ENCODE measurements around the gene CITED2.

CITED2 gene

GRCh38 chr6:139386404-139386803, 12.0 kb upstream of the CITED2 start:
- no peak for DNase-seq (ENCODE audit: extremely low read depth in 1 of 2, low read depth in 1 of 2)

GRCh38 chr6:139381216-139381865, 6.9 kb upstream of the CITED2 start:
- no peak for DNase-seq (ENCODE audit: extremely low read depth in 1 of 2, low read depth in 1 of 2)

DNA sequence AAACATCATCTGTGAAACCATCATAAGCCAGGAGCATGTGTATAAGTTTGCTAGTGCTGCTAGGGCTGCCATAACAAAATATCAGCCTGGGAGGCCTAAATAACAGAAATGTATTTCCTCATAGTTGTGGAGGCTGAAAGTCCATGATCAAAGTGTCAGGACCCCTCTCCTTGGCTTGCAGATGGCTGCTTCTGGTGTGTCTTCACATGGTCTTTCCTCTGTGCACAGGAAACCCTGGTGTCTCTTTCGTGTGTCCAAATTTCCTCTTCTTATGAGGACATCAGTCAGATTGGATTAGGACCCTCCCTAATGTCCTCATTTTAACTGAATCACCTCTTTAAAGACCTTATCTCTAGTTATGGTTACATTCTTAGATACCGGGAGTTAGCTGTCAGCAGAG, 6.2 kb upstream of the CITED2 start:
- DNase-seq (ENCODE audit: extremely low read depth in 1 of 2, low read depth in 1 of 2), result no peak

GRCh38 chr6:139380168-139380567, 5.7 kb upstream of the CITED2 start:
- DNase-seq (ENCODE audit: extremely low read depth in 1 of 2, low read depth in 1 of 2), result no peak

DNA sequence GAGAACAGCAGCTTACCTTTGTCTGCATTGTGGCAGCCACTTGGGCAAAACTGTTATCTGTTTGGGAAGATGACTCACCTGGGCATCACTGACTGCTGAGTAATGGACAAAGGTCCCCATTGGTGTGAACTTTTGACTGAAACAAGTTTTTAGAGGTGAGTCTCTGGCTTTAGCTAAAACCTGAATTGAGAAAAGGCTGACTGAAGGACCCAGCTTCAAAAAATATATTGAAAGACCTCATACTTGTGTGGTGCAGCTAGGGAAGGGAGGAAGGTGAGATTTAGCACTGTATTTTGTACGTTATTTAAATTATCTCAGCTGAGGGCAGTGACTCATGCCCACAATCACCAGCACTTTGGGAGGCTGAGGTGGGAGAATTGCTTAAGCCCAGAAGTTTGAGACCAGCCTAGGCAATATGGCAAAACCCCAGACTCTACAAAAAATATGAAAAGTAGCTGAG, 4.5 kb upstream of the CITED2 start:
- peak in 1 of 2 donors; percentile 28 for DNase-seq (ENCODE audit: extremely low read depth in 1 of 2, low read depth in 1 of 2)

- no peak for DNase-seq (ENCODE audit: extremely low read depth in 1 of 2, low read depth in 1 of 2)
Observed at GRCh38 chr6:139378226-139378625, 3.8 kb upstream of the CITED2 start.

DNA sequence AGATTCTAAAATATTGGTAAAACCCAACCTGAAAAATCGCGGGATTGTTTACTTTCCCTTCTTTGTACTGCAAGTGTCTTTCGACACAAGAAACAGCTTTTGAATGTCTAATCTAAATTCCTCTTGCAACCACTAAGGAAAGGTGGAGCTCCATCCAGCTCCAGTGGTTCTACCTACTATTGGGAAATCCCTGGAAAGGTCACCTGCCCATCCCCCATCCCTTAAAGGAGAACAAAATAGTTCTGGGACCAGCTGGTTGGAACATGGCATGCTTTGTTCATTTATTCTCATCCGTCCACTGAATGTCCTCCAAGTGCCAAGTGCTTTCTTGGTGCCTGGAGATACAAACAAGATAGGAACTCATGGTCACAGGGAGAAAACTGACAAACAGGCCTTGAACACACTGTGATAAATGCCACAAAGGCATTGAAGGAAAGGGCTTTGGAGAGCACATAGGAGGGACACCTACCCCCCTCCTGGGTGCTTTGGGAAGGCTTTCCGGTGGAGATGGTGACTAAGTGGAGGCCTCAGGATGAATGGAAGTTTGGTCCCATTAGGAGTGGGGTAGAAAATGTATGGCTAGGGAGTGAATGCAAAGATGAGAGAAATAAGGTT, 2.3 kb upstream of the CITED2 start:
- DNase-seq (ENCODE audit: extremely low read depth in 1 of 2, low read depth in 1 of 2), result no peak

- no peak for DNase-seq (ENCODE audit: extremely low read depth in 1 of 2, low read depth in 1 of 2)
Observed at GRCh38 chr6:139376017-139376330, 1.5 kb upstream of the CITED2 start.

- DNase-seq (ENCODE audit: extremely low read depth in 1 of 2, low read depth in 1 of 2), result peak; percentile 67 to 68
Observed at GRCh38 chr6:139375226-139376016, 973 bp upstream of the CITED2 start.

DNA sequence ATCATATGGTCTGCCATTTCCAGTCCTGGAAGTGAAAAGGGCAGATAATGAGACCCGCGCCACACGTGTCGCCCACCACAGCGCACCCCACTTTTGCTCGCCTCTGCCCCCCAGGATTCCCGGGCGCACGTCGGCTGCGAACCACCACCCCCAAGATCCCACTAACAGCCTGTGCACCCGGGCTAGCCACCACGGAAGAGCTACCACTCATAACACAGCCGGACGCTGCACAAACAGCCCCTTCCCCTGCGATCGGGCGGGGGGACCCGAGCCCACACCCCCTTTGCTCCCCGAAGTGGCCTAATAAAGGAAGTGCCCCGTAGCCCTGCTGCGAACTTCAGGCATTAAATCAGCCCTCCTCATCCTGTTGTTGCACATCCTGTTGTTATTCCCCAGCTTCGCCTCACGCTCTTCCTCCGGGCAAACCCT, 506 bp downstream of the CITED2 start:
- no peak for DNase-seq (ENCODE audit: extremely low read depth in 1 of 2, low read depth in 1 of 2)

GRCh38 chr6:139373154-139373927, 1.1 kb downstream of the CITED2 start:
- peak; percentile 52 to 57 for DNase-seq (ENCODE audit: extremely low read depth in 1 of 2, low read depth in 1 of 2)

DNA sequence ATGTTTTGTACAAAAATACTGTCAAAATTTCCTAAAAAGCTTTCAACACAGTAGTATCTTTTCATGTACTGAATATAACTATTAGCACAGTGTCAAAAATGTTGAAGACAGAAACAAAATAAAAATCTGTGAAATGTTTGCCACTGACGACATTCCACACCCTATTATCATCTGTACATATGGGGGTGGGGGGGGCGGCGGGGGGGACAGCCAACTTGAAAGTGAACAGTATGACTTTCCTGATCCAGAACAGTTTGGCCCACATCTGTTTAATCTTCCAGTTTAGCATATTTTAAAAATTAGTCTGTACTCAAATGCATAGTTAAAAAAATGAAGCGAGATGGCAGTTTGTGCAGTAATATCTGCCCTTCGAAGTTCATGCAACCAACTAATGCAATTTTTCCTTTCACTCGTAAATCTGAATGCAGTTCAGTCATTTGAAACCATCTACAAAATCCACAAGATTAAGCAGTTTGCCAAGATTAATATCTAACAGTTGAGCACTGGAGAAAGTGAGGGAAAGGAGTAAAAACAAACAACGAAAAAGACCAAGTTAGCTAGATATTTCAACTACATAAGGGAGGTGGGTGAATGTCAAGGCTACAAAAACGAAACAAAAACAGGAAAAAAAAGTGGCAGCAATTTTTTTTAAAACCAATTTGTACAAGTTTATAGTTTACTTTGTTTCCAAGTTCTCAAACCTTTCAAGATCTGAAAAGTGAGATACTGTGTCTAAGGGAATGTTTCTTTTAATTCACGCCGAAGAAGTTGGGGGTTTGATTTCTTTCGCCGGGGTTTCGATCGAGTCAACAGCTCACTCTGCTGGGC, 1.9 kb downstream of the CITED2 start:
- no peak for DNase-seq (ENCODE audit: extremely low read depth in 1 of 2, low read depth in 1 of 2)

DNA sequence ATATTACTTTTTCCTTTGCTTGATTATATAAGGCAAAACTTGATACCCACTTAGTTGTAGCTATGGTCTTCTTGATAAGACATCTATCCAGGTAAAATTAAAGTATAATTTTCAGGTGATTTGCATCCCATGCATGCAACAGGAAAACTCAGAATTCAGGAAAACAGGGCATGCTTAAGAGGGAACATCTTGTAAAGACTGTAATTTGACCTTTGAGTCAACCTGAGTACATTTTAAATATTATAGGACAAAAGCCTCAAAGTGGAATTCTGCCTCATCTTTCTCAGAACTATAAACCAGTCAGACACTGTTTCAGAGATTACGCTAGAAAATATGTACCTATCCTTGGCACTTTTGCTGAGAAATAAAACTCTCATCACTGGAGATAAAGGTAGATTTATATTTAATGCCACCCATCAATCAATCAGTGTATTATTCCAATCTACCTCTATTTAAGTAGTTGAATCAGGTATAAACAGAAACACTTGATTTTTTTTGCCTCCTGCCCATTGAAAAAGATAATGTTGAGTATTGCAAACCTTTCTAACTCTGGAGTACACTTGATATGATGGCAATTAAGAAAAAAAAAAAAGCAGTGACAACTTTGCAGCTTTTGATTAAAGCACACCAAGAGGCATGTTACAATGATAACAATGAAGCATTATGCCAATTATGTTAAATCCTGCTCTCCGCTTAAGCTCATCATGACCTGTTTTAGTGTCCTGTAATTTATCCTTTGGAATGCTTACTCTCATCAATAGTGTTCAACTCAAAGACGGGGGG, 2.8 kb downstream of the CITED2 start:
- DNase-seq (ENCODE audit: extremely low read depth in 1 of 2, low read depth in 1 of 2), result no peak

- no peak for DNase-seq (ENCODE audit: extremely low read depth in 1 of 2, low read depth in 1 of 2)
Observed at GRCh38 chr6:139370999-139371345, 3.5 kb downstream of the CITED2 start.

DNA sequence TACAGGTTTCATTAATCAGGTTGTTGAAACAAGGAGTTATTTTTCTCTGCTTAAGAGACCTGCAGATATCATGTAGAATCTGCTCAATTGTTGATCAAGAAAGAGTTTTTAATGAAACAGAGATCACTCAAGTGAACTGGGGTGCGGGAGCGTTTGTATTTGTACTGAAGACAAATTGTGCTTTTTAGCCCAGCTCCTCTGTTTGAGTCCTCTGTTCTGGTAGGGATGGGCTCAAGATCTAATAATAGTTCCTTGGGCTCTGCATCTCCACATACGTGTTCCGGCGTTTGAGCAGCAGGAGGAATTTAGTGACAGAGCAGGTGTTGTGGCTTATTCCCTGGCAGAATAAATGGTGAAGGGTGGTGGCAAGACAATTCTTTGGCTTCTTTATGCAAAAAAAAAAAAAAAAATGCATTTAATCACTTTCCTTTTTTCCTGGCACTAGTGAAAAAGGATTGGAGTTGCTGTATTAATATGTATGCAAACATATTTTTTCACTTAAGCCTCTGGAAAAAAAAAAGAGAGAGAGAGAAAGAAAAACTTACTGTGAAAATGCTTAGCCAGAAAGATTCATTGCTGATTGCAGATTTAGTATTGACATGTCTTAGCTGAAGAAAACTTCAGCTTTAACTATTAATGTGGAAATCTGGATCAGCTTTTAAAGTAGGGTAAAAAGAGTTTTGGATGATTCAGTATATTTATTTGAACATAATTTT, 4.0 kb downstream of the CITED2 start:
- DNase-seq (ENCODE audit: extremely low read depth in 1 of 2, low read depth in 1 of 2), result no peak

- no peak for DNase-seq (ENCODE audit: extremely low read depth in 1 of 2, low read depth in 1 of 2)
Observed at GRCh38 chr6:139369568-139370282, 4.7 kb downstream of the CITED2 start.

DNA sequence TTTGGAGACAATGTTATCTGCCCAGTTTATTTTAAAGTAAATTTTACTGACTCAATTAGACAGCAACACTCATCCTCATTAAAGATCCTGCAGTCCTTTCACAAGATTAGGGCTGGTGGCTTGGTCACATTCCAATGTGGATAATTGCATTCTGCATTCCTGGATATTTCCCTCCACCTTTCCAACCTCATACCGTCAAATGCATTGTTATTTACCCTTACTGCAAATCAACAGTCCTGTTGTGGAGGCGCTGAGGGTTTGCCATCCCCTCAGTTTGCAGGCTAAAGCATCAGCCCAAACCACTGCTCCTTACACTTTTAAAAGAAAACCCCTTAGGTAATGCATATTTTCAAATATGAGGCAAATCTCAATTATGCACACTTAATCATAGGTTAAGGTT, 5.4 kb downstream of the CITED2 start:
- DNase-seq (ENCODE audit: extremely low read depth in 1 of 2, low read depth in 1 of 2), result no peak

- DNase-seq (ENCODE audit: extremely low read depth in 1 of 2, low read depth in 1 of 2), result no peak
Observed at GRCh38 chr6:139368661-139369060, 5.8 kb downstream of the CITED2 start.
